GM12878 (cell line): Measurements from ENCODE around the gene ITIH5. TPM values are rescaled to one million over a fixed set of nuclear protein-coding genes. Genes with fewer than 3 reads are reported as not detected.

ENCODE experiments used
- ATAC-seq: fragments of 200-7000 bp; cut with Tn5 transposase; 3 replicates; pipeline ENCODE4 v1.9.1; 2020; ENCODE audit warnings: mild to moderate bottlenecking, moderate library complexity
- BruUV-seq: library from RNA; stranded (reverse); fragments of 400-500 nt; replicated peaks from 2 replicates; lab custom pipeline; 2021; lab: Mats Ljungman, UMichigan
- CTCF ChIA-PET: fragments of 300-600 bp; sonication (Branson Sonifier 250); formaldehyde crosslinking; extraction: SDS; loops from one replicate; lab custom pipeline; 2021; ENCODE audit warnings: inconsistent platforms; lab: Yijun Ruan, JAX
- POLR2A ChIA-PET: fragments of 350-600 bp; formaldehyde crosslinking; extraction: SDS; loops from one replicate; lab custom pipeline; 2021; ENCODE audit warnings: inconsistent platforms; lab: Charles Lee
- RAD21 ChIA-PET: fragments of 300-600 bp; sonication (Branson Sonifier 250); formaldehyde crosslinking; loops from one replicate; lab custom pipeline; 2023; ENCODE audit warnings: antibody characterized with exemption; ENCODE audit not compliant: unreplicated experiment; lab: Charles Lee
- SMC1A ChIA-PET: fragments of 300-600 bp; sonication (Branson Sonifier 250); formaldehyde crosslinking; loops from one replicate; lab custom pipeline; 2023; ENCODE audit not compliant: unreplicated experiment, uncharacterized antibody; lab: Charles Lee
- DNase-seq: peaks from one replicate; pipeline ENCODE4 v3.0.0-alpha.2; 2011; ENCODE audit warnings: low read depth, low spot score
- FAIRE-seq: peaks from 3 replicates; lab custom pipeline; 2011; peaks lifted over from hg19 to GRCh38; lab: Jason Lieb, UNC
- H2AFZ ChIP-seq: 2 replicates; pipeline ENCODE4 v1.6.0; 2011; ENCODE audit warnings: low read depth, low read length, control low read depth; ENCODE audit not compliant: control insufficient read depth
- H3K27ac ChIP-seq: 2 replicates; pipeline ENCODE4 v1.5.1; 2011; ENCODE audit warnings: control low read depth; ENCODE audit not compliant: control insufficient read depth, insufficient read depth
- H3K27me3 ChIP-seq, 2 experiments: replicated peaks in 1 of 2; 2 replicates each; pipeline versions ENCODE4 v1.6.0 to v1.6.1; 2011; ENCODE audit warnings: low read length in 1 of 2; ENCODE audit not compliant: control insufficient read depth in 2 of 2, insufficient read depth in 2 of 2
- H3K36me3 ChIP-seq, 2 experiments: 2 replicates each; pipeline ENCODE4 v1.5.1; 2011; ENCODE audit warnings: low read length in 1 of 2; ENCODE audit not compliant: control insufficient read depth in 2 of 2, insufficient read depth in 2 of 2
- H3K4me1 ChIP-seq: 2 replicates; pipeline ENCODE4 v1.6.1; 2011; ENCODE audit warnings: mild to moderate bottlenecking, low read length, moderate library complexity, mixed read lengths; ENCODE audit not compliant: control insufficient read depth, insufficient read depth
- H3K4me2 ChIP-seq: 2 replicates; pipeline ENCODE4 v1.6.0; 2011; ENCODE audit warnings: control low read depth; ENCODE audit not compliant: control insufficient read depth, insufficient read depth
- H3K4me3 ChIP-seq: fragments of 200-600 bp; sonication (generic); 2 replicates; pipeline ENCODE4 v1.5.1; 2016
- H3K79me2 ChIP-seq: 2 replicates; pipeline ENCODE4 v1.6.0; 2011; ENCODE audit warnings: low read length; ENCODE audit not compliant: control insufficient read depth, insufficient read depth
- H3K9ac ChIP-seq: 2 replicates; pipeline ENCODE4 v1.8.0; 2011; ENCODE audit warnings: low read length, control low read depth, mixed read lengths; ENCODE audit not compliant: control insufficient read depth, insufficient read depth
- H3K9me3 ChIP-seq: replicated peaks from 3 replicates; pipeline ENCODE4 v1.5.1; 2011; ENCODE audit warnings: mild to moderate bottlenecking, low read length; ENCODE audit not compliant: control insufficient read depth, insufficient read depth
- H4K20me1 ChIP-seq: 2 replicates; pipeline ENCODE4 v1.6.0; 2011; ENCODE audit not compliant: control insufficient read depth, insufficient read depth
- ASH2L ChIP-seq: fragments of 300-600, 200-600 bp; sonication (generic); IDR thresholded peaks from 2 replicates; pipeline ENCODE4 v1.6.1; 2017; ENCODE audit warnings: low read depth, mild to moderate bottlenecking, borderline replicate concordance
- BACH1 ChIP-seq: fragments of 450-650 bp; IDR thresholded peaks from 2 replicates; pipeline ENCODE4 v1.6.1; 2017; ENCODE audit warnings: mild to moderate bottlenecking, borderline replicate concordance
- CEBPB ChIP-seq, 2 experiments: fragments of 150-350 bp in 1 of 2; IDR thresholded peaks; 2 replicates each; pipeline ENCODE4 v1.6.1; 2012 to 2014; ENCODE audit warnings: low read depth in 2 of 2, low read length in 2 of 2, borderline replicate concordance in 1 of 2, inconsistent platforms in 1 of 2
- CHD2 ChIP-seq: IDR thresholded peaks from 2 replicates; pipeline ENCODE4 v1.6.1; 2011; ENCODE audit warnings: low read depth, low read length, improper control_type of control experiment, borderline replicate concordance
- GABPA ChIP-seq: IDR thresholded peaks from 2 replicates; pipeline ENCODE4 v1.6.1; 2014; ENCODE audit warnings: antibody characterized with exemption, low read depth, mild to moderate bottlenecking, inconsistent platforms
- IRF4 ChIP-seq: IDR thresholded peaks from 2 replicates; pipeline ENCODE4 v1.6.1; 2011; ENCODE audit warnings: low read depth, low read length
- NFXL1 ChIP-seq: fragments of 450-650 bp; IDR thresholded peaks from 2 replicates; pipeline ENCODE4 v1.6.1; 2017; ENCODE audit warnings: antibody characterized with exemption, mild to moderate bottlenecking, borderline replicate concordance
- NFYB ChIP-seq: IDR thresholded peaks from 2 replicates; pipeline ENCODE4 v1.6.1; 2011; ENCODE audit warnings: low read depth, mild to moderate bottlenecking, low read length, improper control_type of control experiment, moderate library complexity; ENCODE audit not compliant: insufficient read depth
- PBX3 ChIP-seq: IDR thresholded peaks from 2 replicates; pipeline ENCODE4 v1.6.1; 2011; ENCODE audit warnings: mild to moderate bottlenecking, low read depth, low read length, moderate library complexity; ENCODE audit not compliant: insufficient replicate concordance
- POLR2AphosphoS2 ChIP-seq: IDR thresholded peaks from 2 replicates; pipeline ENCODE4 v1.6.1; 2011; ENCODE audit warnings: low read depth, mild to moderate bottlenecking, low read length, improper control_type of control experiment, moderate library complexity
- SMAD1 ChIP-seq: fragments of 450-650 bp; IDR thresholded peaks from 2 replicates; pipeline ENCODE4 v1.6.1; 2018; ENCODE audit warnings: mild to moderate bottlenecking, low read depth; ENCODE audit not compliant: partially characterized antibody
- SRF ChIP-seq, 2 experiments: IDR thresholded peaks; 2 replicates each; pipeline ENCODE4 v1.6.1; 2011; ENCODE audit warnings: low read depth in 2 of 2, low read length in 2 of 2, mild to moderate bottlenecking in 1 of 2, moderate library complexity in 1 of 2
- YBX1 ChIP-seq: fragments of 450-650 bp; IDR thresholded peaks from 2 replicates; pipeline ENCODE4 v1.6.1; 2016; ENCODE audit warnings: antibody characterized with exemption
- ZNF592 ChIP-seq: fragments of 450-650 bp; IDR thresholded peaks from 2 replicates; pipeline ENCODE4 v1.6.1; 2017; ENCODE audit warnings: mild to moderate bottlenecking, moderate library complexity
- WGBS: methylation state at CpG from one replicate; pipeline ENCODE4 v1.1.6; 2016; ENCODE audit warnings: low lambda C conversion rate; ENCODE audit not compliant: insufficient replicate concordance, insufficient coverage; ENCODE audit errors: missing lambda C conversion rate; 5-methylcytosine and 5-hydroxymethylcytosine counted together
- in situ Hi-C: fragments of 300-500 bp; cut with MboI; formaldehyde crosslinking; loops from 9 replicates; pipeline ENCODE4 v1.14.3; 2018; ENCODE audit warnings: mixed read lengths
- intact Hi-C: fragments of 100-400 bp; cut with micrococcal nuclease; formaldehyde crosslinking; loops from one replicate; pipeline ENCODE4 v1.14.2; 2022; ENCODE audit not compliant: unreplicated experiment
- polyA plus RNA-seq, 11 experiments: library from polyadenylated mRNA; depleted of rRNA in 4 of 11; unstranded in 6 of 11; stranded (reverse) in 5 of 11; fragments of >200 nt; fragmentation: Nextera tagmentation in 4 of 11; fragmentation: Illumina TruSeq in 1 of 11; extraction: Ambion mirVana in 4 of 11; extraction: Trizol in 1 of 11; gene quantifications; 1 replicate in 1 of 11; 2 replicates in 10 of 11; pipeline versions ENCODE4 v1.2.1 to v1.2.3, GENCODE V29; 2011 to 2016; ENCODE audit warnings: inconsistent platforms in 2 of 11, missing spikeins in 2 of 11, low read depth in 1 of 11
- total RNA-seq, 4 experiments: library from RNA; depleted of rRNA in 3 of 4; stranded (reverse); fragments of >200 nt in 3 of 4; fragmentation: Illumina TruSeq in 1 of 4; extraction: Trizol in 1 of 4; gene quantifications; 2 replicates each; pipeline versions ENCODE4 v1.2.1 to v1.2.3, GENCODE V29; 2013 to 2021

The ITIH5 gene
- total and polyA plus RNA-seq, 10 of the 15 experiments (the other 5 are each of a cell fraction or from before 2014, with no cell fraction given), result 0.14 to 0.43 (median 0.21) TPM; not detected in 7

GRCh38 chr10:7697426-7697825, 30.7 kb upstream of the ITIH5 start:
- Histone ChIP-seq H3K9me3 (peaks cover 3% of the 10 kb centered on the region; the same call in 2 of the 3 replicates), H3K4me3 (no peak overlapping the region), H2AFZ (no peak overlapping the region), H3K9ac (no peak overlapping the region), H3K27me3 (no peaks in the 10 kb centered on the region; a peak in 1 of 4 replicates), H3K4me2 (no peak overlapping the region), H3K79me2 (no peaks in the 10 kb centered on the region), H3K36me3 (no peaks in the 10 kb centered on the region), H3K4me1 (no peaks in the 10 kb centered on the region), H3K27ac (no peak overlapping the region), H4K20me1 (no peaks in the 10 kb centered on the region)
- TF ChIP-seq SMAD1, result no peak
- no peak for TF ChIP-seq CEBPB (IDR thresholded peaks at IDR 0.05; ENCODE audit: borderline replicate concordance in 1 of 2, low read depth in 2 of 2, low read length in 2 of 2)
- TF ChIP-seq ZNF592, result no peak
- TF ChIP-seq BACH1, result no peak
- no peak for TF ChIP-seq CHD2
- no peak for TF ChIP-seq YBX1
- TF ChIP-seq IRF4, result no peak
- TF ChIP-seq SRF (IDR thresholded peaks at IDR 0.05; ENCODE audit: low read depth in 2 of 2, low read length in 2 of 2), result no peak
- TF ChIP-seq NFXL1, result no peak
- no peak for TF ChIP-seq ASH2L
- TF ChIP-seq GABPA, result no peak
- TF ChIP-seq POLR2AphosphoS2, result no peak
- no peak for TF ChIP-seq PBX3
- no peak for TF ChIP-seq NFYB
- ChIA-PET CTCF (interaction anchor here (1.1 to 5.0 kb wide), 3 partner anchors 10 to 781 kb away, joined by 3 to 36 read pairs (median 4); no protein-coding TSS in a partner anchor), POLR2A (no interaction called here), SMC1A (interaction anchor here (1.1 to 1.7 kb wide), 2 partner anchors 10 to 13 kb away, joined by 3 to 5 read pairs; no protein-coding TSS in a partner anchor), RAD21 (interaction anchor here (1.4 kb wide), 1 partner anchor 10 kb away, joined by 4 read pairs; no protein-coding TSS in a partner anchor)
- FAIRE-seq (no peak), DNase-seq (no peak), ATAC-seq (no peak)
- 27% methylated on average over 8 of the region's 8 CpGs for WGBS
- in situ Hi-C loops, result no loop called here
- intact Hi-C loops, result no loop called here
- BruUV-seq, result no TSS peak
